GM12878 (cell line): ENCODE data around the gene INO80C.

Source experiments
- CEBPB ChIP-seq, 2 experiments: fragments of 150-350 bp in 1 of 2; IDR thresholded peaks; 2 replicates each; pipeline ENCODE4 v1.6.1; 2012 to 2014; ENCODE audit warnings: low read depth in 2 of 2, low read length in 2 of 2, borderline replicate concordance in 1 of 2, inconsistent platforms in 1 of 2
- CTCF ChIP-seq, 3 experiments: IDR thresholded peaks in 2 of 3; conservative IDR thresholded peaks in 1 of 3; 2 replicates each; pipeline ENCODE4 v1.5.1; 2011; ENCODE audit warnings: low read depth in 3 of 3, low read length in 3 of 3, mild to moderate bottlenecking in 3 of 3, control low read depth in 2 of 3, moderate library complexity in 2 of 3, inconsistent platforms in 1 of 3, mixed read lengths in 1 of 3; ENCODE audit not compliant: control insufficient read depth in 2 of 3, insufficient read depth in 1 of 3; ENCODE audit errors: extremely low read depth in 1 of 3
- EED ChIP-seq: sonication (generic); IDR thresholded peaks from 2 replicates; pipeline ENCODE4 v1.6.1; 2016; ENCODE audit warnings: antibody characterized with exemption, low read depth
- KDM1A ChIP-seq: fragments of 200-600 bp; sonication (generic); IDR thresholded peaks from 2 replicates; pipeline ENCODE4 v1.6.1; 2016; ENCODE audit warnings: borderline replicate concordance
- NFIC ChIP-seq: IDR thresholded peaks from 2 replicates; pipeline ENCODE4 v1.6.1; 2012; ENCODE audit warnings: low read depth, mild to moderate bottlenecking, inconsistent platforms, low read length, moderate library complexity
- NKRF ChIP-seq: fragments of 450-650 bp; conservative IDR thresholded peaks from 2 replicates; pipeline ENCODE4 v1.6.1; 2017; ENCODE audit warnings: mild to moderate bottlenecking, moderate library complexity
- SREBF2 ChIP-seq: IDR thresholded peaks from 2 replicates; pipeline ENCODE4 v1.6.1; 2012; ENCODE audit warnings: mild to moderate bottlenecking, low read length
- STAT3 ChIP-seq: IDR thresholded peaks from 2 replicates; pipeline ENCODE4 v1.6.1; 2011; ENCODE audit warnings: low read depth, low read length, improper control_type of control experiment
- YY1 ChIP-seq: IDR thresholded peaks from 2 replicates; pipeline ENCODE4 v1.6.1; 2011; ENCODE audit warnings: low read depth, mild to moderate bottlenecking, low read length
- TF ChIP-seq, protein P1 (sequence below): IDR thresholded peaks from 2 replicates; pipeline ENCODE4 v1.6.1; 2011; ENCODE audit warnings: borderline replicate concordance, low read depth, mild to moderate bottlenecking, moderate library complexity, mixed read lengths, low read length; ENCODE audit not compliant: insufficient read depth; ENCODE audit errors: extremely low read length

DNA sequence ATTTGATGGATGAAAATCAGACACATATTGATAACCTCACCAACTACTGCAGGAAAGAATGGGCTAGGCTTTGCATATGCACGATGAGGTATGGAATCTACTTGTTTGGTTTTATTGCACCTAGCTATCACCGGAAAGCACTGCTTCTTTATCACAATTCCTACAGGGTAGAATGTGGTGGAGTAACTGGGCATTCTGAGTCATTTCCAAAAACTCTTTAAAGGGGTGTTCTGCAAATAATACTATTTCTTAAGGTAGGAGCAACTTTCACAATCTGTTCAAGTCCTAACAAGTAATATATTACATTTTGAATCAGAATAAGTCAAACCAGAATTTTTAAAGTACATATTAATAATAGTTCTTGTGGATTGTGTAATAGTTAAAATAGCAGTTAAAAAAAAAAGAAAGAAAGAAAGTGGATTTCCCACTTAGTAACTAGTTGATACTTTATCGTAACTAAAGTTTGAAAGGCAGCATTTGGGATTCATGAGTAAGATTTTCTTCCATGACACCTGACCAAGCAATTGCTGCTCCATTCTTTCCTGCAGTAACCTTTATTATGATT is 40.5 kb downstream of the INO80C start:
- TF ChIP-seq SREBF2: no peak
- no peak for TF ChIP-seq CTCF (IDR thresholded peaks at IDR 0.05 in 2 of 3, conservative IDR thresholded peaks at IDR 0.05 in 1 of 3; ENCODE audit: control insufficient read depth in 2 of 3, extremely low read depth in 1 of 3, insufficient read depth in 1 of 3, low read depth in 3 of 3, low read length in 3 of 3)
- no peak for TF ChIP-seq STAT3
- TF ChIP-seq KDM1A: no peak
- TF ChIP-seq EED: no peak
- TF ChIP-seq NFIC: no peak
- no peak for TF ChIP-seq NKRF
- no peak for TF ChIP-seq CEBPB (IDR thresholded peaks at IDR 0.05; ENCODE audit: borderline replicate concordance in 1 of 2, low read depth in 2 of 2, low read length in 2 of 2)
- TF ChIP-seq, protein P1, sequence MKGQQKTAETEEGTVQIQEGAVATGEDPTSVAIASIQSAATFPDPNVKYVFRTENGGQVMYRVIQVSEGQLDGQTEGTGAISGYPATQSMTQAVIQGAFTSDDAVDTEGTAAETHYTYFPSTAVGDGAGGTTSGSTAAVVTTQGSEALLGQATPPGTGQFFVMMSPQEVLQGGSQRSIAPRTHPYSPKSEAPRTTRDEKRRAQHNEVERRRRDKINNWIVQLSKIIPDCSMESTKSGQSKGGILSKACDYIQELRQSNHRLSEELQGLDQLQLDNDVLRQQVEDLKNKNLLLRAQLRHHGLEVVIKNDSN: no peak
- no peak for TF ChIP-seq YY1
